ENCODE data around the gene KRT20.

Gene KRT20

DNA sequence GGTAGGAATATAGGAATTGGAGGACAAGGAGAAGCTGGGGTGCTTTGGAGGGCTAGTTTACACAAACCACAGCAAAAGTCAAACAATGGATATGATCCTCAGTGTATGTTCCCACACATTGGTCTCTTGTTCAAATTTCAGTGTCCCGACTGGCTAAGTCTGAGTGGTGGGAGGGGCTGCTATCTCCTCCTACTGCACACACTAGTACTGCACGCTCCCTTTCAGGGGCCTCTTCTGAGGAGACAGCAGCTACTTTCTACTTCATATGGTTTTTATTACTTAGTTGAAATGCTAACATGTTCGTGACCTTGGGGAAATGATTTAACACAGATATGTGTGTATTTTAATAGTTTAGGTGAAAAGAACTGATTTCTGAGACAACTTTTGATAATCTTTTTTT is 43.8 kb downstream of the KRT20 start:
- Histone ChIP-seq H2AFZ (ENCODE audit: low read length) (no peak overlapping the region), H2AK5ac (ENCODE audit: low read depth, low read length) (no peak overlapping the region), H2BK15ac (ENCODE audit: low read length) (no peak overlapping the region), H3K9ac (ENCODE audit: low read depth, low read length, poor library complexity) (no peak overlapping the region), H3K4ac (ENCODE audit: low read length) (no peak overlapping the region), H3K18ac (ENCODE audit: low read length) (no peak overlapping the region), H2BK12ac (ENCODE audit: low read length) (no peak overlapping the region), H3K14ac (ENCODE audit: low read length) (no peak overlapping the region), H3K27ac (replicated peaks; ENCODE audit: low read length) (no peak overlapping the region), H3K27me3 (ENCODE audit: control insufficient read depth in 3 of 3, insufficient read depth in 3 of 3, low read depth in 1 of 3, low read length in 3 of 3) (no peaks in the 10 kb centered on the region), H3K79me1 (ENCODE audit: low read depth, low read length) (no peaks in the 10 kb centered on the region), H3K4me1 (ENCODE audit: control insufficient read depth in 2 of 2, insufficient read depth in 1 of 2, low read depth in 1 of 2, low read length in 2 of 2) (no peaks in the 10 kb centered on the region), H4K8ac (ENCODE audit: low read depth, low read length) (no peak overlapping the region), H3K4me2 (ENCODE audit: insufficient read depth, low read length, poor library complexity, severe bottlenecking) (no peak overlapping the region), H2BK5ac (ENCODE audit: low read length) (no peak overlapping the region), H3K36me3 (replicated peaks in 1 of 2; ENCODE audit: control insufficient read depth in 2 of 2, insufficient read depth in 2 of 2, low read length in 2 of 2) (peaks cover 0 to under 1% of the 10 kb centered on the region in 2 donors), H2BK120ac (ENCODE audit: low read depth, low read length) (no peak overlapping the region), H3K4me3 (ENCODE audit: low read length in 2 of 2) (no peak overlapping the region), H4K91ac (ENCODE audit: low read depth, low read length, poor library complexity) (no peak overlapping the region), H3K23ac (ENCODE audit: low read depth, low read length, poor library complexity) (no peak overlapping the region), H3K9me3 (replicated peaks in 1 of 2; ENCODE audit: control insufficient read depth in 2 of 2, insufficient read depth in 1 of 2, low read depth in 1 of 2, low read length in 2 of 2) (no peaks in the 10 kb centered on the region)
- no peak for DNase-seq (ENCODE audit: low spot score)
- WGBS, 2 donors (ENCODE audit: extremely low coverage in 2 of 2, insufficient read length in 2 of 2, insufficient replicate concordance in 1 of 2), result no CpG with 5 or more reads among the region's 3 CpGs

DNA sequence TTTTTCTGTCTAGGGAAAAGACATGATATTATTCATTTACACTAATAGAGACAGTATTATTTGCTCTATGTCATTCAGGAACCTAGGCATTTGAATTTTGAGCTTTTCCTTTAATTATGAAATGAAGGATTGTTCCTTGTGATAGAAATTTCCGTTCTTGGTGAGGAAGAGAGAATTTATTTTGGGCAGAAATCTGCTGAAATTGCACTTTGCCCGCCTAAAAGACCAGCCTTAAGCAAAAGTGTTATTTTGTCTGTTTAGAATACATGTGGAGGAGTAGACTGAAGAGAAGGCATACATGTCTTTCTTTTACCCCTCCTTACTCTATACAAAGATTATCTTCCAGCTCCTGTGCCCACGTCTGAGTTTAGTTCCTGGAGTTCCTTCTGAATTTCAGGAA is 45.8 kb downstream of the KRT20 start:
- no peak for DNase-seq (ENCODE audit: low spot score)
- no CpG with 5 or more reads among the region's 3 CpGs for WGBS, 2 donors (ENCODE audit: extremely low coverage in 2 of 2, insufficient read length in 2 of 2, insufficient replicate concordance in 1 of 2)
- Histone ChIP-seq H3K23ac (ENCODE audit: low read depth, low read length, poor library complexity) (no peak overlapping the region), H4K8ac (ENCODE audit: low read depth, low read length) (no peak overlapping the region), H3K27me3 (ENCODE audit: control insufficient read depth in 3 of 3, insufficient read depth in 3 of 3, low read depth in 1 of 3, low read length in 3 of 3) (no peaks in the 10 kb centered on the region), H4K91ac (ENCODE audit: low read depth, low read length, poor library complexity) (no peak overlapping the region), H3K4me3 (ENCODE audit: low read length in 2 of 2) (no peak overlapping the region), H3K9me3 (replicated peaks in 1 of 2; ENCODE audit: control insufficient read depth in 2 of 2, insufficient read depth in 1 of 2, low read depth in 1 of 2, low read length in 2 of 2) (no peaks in the 10 kb centered on the region), H3K4ac (ENCODE audit: low read length) (no peak overlapping the region), H2AK5ac (ENCODE audit: low read depth, low read length) (no peak overlapping the region), H3K18ac (ENCODE audit: low read length) (no peak overlapping the region), H2AFZ (ENCODE audit: low read length) (no peak overlapping the region), H2BK15ac (ENCODE audit: low read length) (no peak overlapping the region), H3K4me1 (ENCODE audit: control insufficient read depth in 2 of 2, insufficient read depth in 1 of 2, low read depth in 1 of 2, low read length in 2 of 2) (no peaks in the 10 kb centered on the region), H2BK120ac (ENCODE audit: low read depth, low read length) (no peak overlapping the region), H3K14ac (ENCODE audit: low read length) (no peak overlapping the region), H2BK5ac (ENCODE audit: low read length) (no peak overlapping the region), H3K79me1 (ENCODE audit: low read depth, low read length) (no peaks in the 10 kb centered on the region), H3K9ac (ENCODE audit: low read depth, low read length, poor library complexity) (no peak overlapping the region), H3K36me3 (replicated peaks in 1 of 2; ENCODE audit: control insufficient read depth in 2 of 2, insufficient read depth in 2 of 2, low read length in 2 of 2) (peaks cover 4 to 21% of the 10 kb centered on the region in 2 donors), H2BK12ac (ENCODE audit: low read length) (no peak overlapping the region), H3K27ac (replicated peaks; ENCODE audit: low read length) (no peak overlapping the region), H3K4me2 (ENCODE audit: insufficient read depth, low read length, poor library complexity, severe bottlenecking) (no peak overlapping the region)

DNA sequence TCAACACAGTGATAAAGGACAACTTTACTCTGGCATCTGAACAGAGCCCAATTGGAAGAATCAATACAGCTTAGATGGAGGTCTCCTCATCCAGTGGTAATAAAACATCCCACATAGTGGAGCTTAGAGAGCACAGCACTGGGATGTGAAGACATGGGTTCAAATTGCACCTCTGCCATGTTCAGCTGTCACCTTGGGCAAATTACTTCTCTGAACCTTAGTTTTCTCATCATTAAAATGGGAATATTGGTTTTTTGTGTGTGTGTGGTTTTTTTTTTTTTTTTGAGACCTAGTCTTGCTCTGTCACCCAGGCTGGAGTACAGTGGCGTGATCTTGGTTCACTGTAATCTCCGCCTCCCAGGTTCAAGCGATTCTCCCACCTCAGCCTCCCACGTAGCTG is 49.0 kb downstream of the KRT20 start:
- no peak overlapping the region for H2AK5ac ChIP-seq (ENCODE audit: low read depth, low read length)
- H3K18ac ChIP-seq (ENCODE audit: low read length), result no peak overlapping the region
- H3K9ac ChIP-seq (ENCODE audit: low read depth, low read length, poor library complexity), result no peak overlapping the region
- no peak overlapping the region for H3K14ac ChIP-seq (ENCODE audit: low read length)
- WGBS, 2 donors (ENCODE audit: extremely low coverage in 2 of 2, insufficient read length in 2 of 2, insufficient replicate concordance in 1 of 2), result no CpG with 5 or more reads among the region's 4 CpGs
- H3K4me2 ChIP-seq (ENCODE audit: insufficient read depth, low read length, poor library complexity, severe bottlenecking), result no peak overlapping the region
- H2BK12ac ChIP-seq (ENCODE audit: low read length), result no peak overlapping the region
- no peak overlapping the region for H2BK15ac ChIP-seq (ENCODE audit: low read length)
- H2BK120ac ChIP-seq (ENCODE audit: low read depth, low read length), result no peak overlapping the region
- H3K36me3 ChIP-seq (replicated peaks in 1 of 2; ENCODE audit: control insufficient read depth in 2 of 2, insufficient read depth in 2 of 2, low read length in 2 of 2), result peaks cover 4 to 22% of the 10 kb centered on the region in 2 donors
- no peak overlapping the region for H4K8ac ChIP-seq (ENCODE audit: low read depth, low read length)
- no peaks in the 10 kb centered on the region for H3K4me1 ChIP-seq (ENCODE audit: control insufficient read depth in 2 of 2, insufficient read depth in 1 of 2, low read depth in 1 of 2, low read length in 2 of 2)
- H3K4ac ChIP-seq (ENCODE audit: low read length), result no peak overlapping the region
- no peak overlapping the region for H2AFZ ChIP-seq (ENCODE audit: low read length)
- no peak overlapping the region for H3K23ac ChIP-seq (ENCODE audit: low read depth, low read length, poor library complexity)
- no peak overlapping the region for H4K91ac ChIP-seq (ENCODE audit: low read depth, low read length, poor library complexity)
- H3K4me3 ChIP-seq (ENCODE audit: low read length in 2 of 2), result no peak overlapping the region
- H3K79me1 ChIP-seq (ENCODE audit: low read depth, low read length), result no peaks in the 10 kb centered on the region
- no peak overlapping the region for H2BK5ac ChIP-seq (ENCODE audit: low read length)
- no peaks in the 10 kb centered on the region for H3K9me3 ChIP-seq (replicated peaks in 1 of 2; ENCODE audit: control insufficient read depth in 2 of 2, insufficient read depth in 1 of 2, low read depth in 1 of 2, low read length in 2 of 2)
- no peaks in the 10 kb centered on the region for H3K27me3 ChIP-seq (ENCODE audit: control insufficient read depth in 3 of 3, insufficient read depth in 3 of 3, low read depth in 1 of 3, low read length in 3 of 3)
- DNase-seq (ENCODE audit: low spot score), result no peak
- H3K27ac ChIP-seq (replicated peaks; ENCODE audit: low read length), result no peak overlapping the region

DNA sequence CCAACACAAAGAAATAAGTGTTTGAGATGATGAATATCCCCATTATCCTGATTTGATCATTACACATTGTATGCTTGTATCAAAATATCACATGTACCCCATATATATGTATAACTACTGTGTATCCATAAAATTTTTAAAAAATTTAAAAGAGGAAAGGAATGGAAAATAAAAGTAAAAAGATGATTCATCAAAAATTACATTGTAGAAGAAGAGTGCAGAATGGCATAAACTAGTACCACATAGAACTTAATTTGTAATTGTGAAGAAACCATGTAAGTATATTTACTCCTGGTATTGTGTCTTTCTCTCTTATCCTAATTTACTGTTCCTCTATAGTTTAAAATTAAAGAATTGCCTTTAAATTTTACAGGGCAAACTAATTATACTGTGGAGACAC is 51.2 kb downstream of the KRT20 start:
- Histone ChIP-seq H3K18ac (ENCODE audit: low read length) (no peak overlapping the region), H3K9ac (ENCODE audit: low read depth, low read length, poor library complexity) (no peak overlapping the region), H2BK5ac (ENCODE audit: low read length) (no peak overlapping the region), H2BK12ac (ENCODE audit: low read length) (no peak overlapping the region), H4K91ac (ENCODE audit: low read depth, low read length, poor library complexity) (no peak overlapping the region), H3K9me3 (replicated peaks in 1 of 2; ENCODE audit: control insufficient read depth in 2 of 2, insufficient read depth in 1 of 2, low read depth in 1 of 2, low read length in 2 of 2) (peaks cover 0 to 5% of the 10 kb centered on the region in 2 donors), H2AK5ac (ENCODE audit: low read depth, low read length) (no peak overlapping the region), H3K36me3 (replicated peaks in 1 of 2; ENCODE audit: control insufficient read depth in 2 of 2, insufficient read depth in 2 of 2, low read length in 2 of 2) (peaks cover 4 to 22% of the 10 kb centered on the region in 2 donors), H3K4ac (ENCODE audit: low read length) (no peak overlapping the region), H3K4me1 (ENCODE audit: control insufficient read depth in 2 of 2, insufficient read depth in 1 of 2, low read depth in 1 of 2, low read length in 2 of 2) (no peaks in the 10 kb centered on the region), H3K4me3 (ENCODE audit: low read length in 2 of 2) (no peak overlapping the region), H2BK15ac (ENCODE audit: low read length) (no peak overlapping the region), H2BK120ac (ENCODE audit: low read depth, low read length) (no peak overlapping the region), H3K23ac (ENCODE audit: low read depth, low read length, poor library complexity) (no peak overlapping the region), H4K8ac (ENCODE audit: low read depth, low read length) (no peak overlapping the region), H3K4me2 (ENCODE audit: insufficient read depth, low read length, poor library complexity, severe bottlenecking) (no peak overlapping the region), H3K14ac (ENCODE audit: low read length) (no peak overlapping the region), H3K79me1 (ENCODE audit: low read depth, low read length) (no peaks in the 10 kb centered on the region), H3K27me3 (ENCODE audit: control insufficient read depth in 3 of 3, insufficient read depth in 3 of 3, low read depth in 1 of 3, low read length in 3 of 3) (no peaks in the 10 kb centered on the region), H3K27ac (replicated peaks; ENCODE audit: low read length) (no peak overlapping the region), H2AFZ (ENCODE audit: low read length) (no peak overlapping the region)
- DNase-seq (ENCODE audit: low spot score), result no peak
